ENCODE data around the gene PPP1R12B.
A peak's percentile ranks its signal among the peaks of the same experiment; 100 is the strongest.

The PPP1R12B gene

GRCh38 chr1:202348509-202349205 lies at the start of gene PPP1R12B:
TSS of gene PPP1R12B (plus strand) at chr1:202348699. CDS start at chr1:202348852, 153 bp downstream.
- DNase-seq, result peak; percentile 97

GRCh38 chr1:202302166-202302565 lies 46.3 kb upstream of the PPP1R12B start:
- DNase-seq, result no peak

DNA sequence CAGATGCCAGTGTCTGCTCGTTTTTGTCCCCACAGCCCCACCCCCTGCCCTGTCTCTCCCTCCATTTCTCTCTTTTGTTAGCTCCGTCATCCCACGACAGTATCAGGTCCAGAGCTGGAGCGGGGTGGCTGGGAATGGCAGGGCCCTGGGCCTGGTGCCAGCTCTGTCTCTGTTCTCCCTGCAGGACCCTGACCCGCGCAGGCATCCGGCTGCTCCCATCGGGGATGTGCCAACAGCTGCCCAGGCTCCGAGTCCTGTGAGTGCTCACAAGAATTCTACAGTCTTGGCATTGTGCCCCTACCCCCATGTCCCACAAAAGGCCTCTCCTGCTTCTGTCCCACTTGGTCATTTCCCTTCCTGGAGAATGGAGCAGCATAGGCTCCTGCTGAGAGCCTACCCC lies 44.1 kb upstream of the PPP1R12B start:
- no peak for DNase-seq

DNA sequence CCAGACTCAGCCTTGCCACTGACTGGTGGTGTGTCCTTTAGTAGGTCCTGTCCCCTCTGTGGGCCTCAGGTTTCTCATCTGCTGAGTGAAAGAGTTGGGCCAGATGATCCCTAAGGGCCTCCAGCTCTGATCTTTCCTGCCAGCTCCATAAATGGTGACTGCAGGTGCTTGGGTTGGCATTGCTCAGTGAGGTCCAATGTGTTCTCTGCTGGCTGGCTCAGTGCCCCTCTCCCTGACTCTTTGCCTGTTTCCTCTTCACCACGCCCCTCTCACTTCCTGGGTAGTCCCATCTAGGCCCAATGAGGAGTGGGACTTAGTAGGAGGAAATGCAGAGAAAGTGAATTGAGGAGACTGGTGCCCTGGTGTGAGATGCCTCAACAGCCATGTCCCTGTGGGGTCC lies 43.3 kb upstream of the PPP1R12B start:
- DNase-seq, result no peak

GRCh38 chr1:202306535-202307345 lies 41.8 kb upstream of the PPP1R12B start:
- DNase-seq, result no peak

GRCh38 chr1:202310071-202310725 lies 38.3 kb upstream of the PPP1R12B start:
- DNase-seq, result no peak

GRCh38 chr1:202310746-202311145 lies 37.8 kb upstream of the PPP1R12B start:
- DNase-seq, result no peak

DNA sequence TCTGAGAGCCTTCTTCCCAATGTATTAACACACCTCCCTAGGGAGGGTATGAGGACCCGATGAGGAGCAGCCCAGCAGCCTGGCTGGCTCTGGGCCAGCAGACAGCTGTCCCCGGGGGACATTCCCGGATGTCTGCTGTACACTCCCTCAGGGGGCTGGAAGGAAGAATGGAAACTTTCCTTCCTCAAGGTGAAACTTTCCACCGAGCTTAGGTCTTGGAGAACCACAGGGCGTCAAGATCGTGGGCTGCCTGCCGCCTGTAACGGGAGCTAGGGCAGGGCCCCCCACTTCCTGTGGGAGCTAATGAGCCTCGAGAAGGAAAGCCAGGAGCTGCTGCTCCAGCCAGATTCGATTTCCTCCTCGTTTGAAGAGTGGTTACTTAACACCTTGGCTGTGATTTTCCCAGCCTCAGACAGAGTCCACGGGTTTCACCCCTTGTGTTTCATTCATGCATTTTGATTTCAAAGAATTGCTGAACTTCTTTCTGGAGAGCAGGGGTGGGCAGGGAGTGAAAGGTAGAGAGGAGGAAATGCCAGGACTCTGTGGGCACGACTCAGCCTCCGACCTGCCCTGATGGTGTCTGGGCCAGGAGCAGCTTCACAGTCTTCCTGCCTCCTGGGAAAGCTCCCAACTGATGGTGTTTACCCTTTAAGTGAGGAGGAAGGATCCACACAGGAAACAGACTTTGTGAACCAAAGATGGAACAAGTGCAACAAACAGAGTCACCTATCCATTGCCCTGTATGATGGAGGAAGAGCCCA lies 36.4 kb upstream of the PPP1R12B start:
- no peak for DNase-seq

DNA sequence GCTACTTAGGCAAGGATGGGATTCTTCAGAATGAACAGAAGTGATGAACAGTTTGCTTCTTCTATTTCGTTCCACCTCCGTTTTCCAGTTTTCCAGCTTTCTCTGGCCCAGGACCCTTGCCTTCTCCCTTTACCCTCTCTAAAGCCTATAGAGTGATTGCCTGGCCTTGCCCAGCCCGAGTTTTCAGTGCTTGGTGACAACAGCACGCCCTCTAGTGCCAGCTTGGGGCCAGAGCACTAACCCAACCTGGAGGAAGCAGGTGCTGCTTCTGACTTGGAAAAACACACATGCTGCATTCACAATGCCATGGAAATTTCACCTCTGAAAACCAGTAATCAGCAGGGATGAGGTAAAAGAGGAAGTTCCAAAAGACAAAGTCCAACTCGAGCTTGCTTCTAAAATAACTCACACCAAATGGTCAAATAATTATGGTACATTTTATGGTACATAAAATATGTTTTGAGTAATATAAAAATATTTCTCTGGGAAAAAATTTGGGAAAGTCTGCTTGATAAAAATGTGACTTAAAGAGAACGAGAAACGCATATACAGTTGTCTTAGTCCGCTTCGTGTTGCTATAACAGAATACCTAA lies 32.8 kb upstream of the PPP1R12B start:
- peak; percentile 82 for DNase-seq

- no peak for DNase-seq
Measured at GRCh38 chr1:202316186-202316585, 32.3 kb upstream of the PPP1R12B start.

DNA sequence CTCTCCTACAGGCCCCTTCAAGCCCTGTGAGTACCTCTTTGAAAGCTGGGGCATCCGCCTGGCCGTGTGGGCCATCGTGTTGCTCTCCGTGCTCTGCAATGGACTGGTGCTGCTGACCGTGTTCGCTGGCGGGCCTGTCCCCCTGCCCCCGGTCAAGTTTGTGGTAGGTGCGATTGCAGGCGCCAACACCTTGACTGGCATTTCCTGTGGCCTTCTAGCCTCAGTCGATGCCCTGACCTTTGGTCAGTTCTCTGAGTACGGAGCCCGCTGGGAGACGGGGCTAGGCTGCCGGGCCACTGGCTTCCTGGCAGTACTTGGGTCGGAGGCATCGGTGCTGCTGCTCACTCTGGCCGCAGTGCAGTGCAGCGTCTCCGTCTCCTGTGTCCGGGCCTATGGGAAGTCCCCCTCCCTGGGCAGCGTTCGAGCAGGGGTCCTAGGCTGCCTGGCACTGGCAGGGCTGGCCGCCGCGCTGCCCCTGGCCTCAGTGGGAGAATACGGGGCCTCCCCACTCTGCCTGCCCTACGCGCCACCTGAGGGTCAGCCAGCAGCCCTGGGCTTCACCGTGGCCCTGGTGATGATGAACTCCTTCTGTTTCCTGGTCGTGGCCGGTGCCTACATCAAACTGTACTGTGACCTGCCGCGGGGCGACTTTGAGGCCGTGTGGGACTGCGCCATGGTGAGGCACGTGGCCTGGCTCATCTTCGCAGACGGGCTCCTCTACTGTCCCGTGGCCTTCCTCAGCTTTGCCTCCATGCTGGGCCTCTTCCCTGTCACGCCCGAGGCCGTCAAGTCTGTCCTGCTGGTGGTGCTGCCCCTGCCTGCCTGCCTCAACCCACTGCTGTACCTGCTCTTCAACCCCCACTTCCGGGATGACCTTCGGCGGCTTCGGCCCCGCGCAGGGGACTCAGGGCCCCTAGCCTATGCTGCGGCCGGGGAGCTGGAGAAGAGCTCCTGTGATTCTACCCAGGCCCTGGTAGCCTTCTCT lies 30.3 kb upstream of the PPP1R12B start:
- DNase-seq, result no peak

- DNase-seq, result no peak
Measured at GRCh38 chr1:202319381-202320080, 29.0 kb upstream of the PPP1R12B start.

DNA sequence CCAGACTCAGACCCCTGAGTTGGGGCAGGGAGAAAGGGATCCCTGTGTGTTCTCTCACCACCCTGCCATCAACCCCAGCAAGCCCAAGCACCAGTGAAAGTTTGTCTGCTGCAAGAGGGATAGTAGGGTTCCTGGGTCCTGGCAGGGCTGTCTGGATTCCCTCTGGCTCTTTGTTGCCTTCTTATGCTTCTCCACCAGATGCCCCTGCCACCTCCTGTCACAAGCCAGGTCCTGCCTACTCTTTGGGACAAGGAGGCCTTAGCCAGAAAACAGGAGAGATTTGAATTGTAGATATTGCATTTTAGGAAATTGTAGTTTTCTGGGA lies 28.5 kb upstream of the PPP1R12B start:
- no peak for DNase-seq

DNA sequence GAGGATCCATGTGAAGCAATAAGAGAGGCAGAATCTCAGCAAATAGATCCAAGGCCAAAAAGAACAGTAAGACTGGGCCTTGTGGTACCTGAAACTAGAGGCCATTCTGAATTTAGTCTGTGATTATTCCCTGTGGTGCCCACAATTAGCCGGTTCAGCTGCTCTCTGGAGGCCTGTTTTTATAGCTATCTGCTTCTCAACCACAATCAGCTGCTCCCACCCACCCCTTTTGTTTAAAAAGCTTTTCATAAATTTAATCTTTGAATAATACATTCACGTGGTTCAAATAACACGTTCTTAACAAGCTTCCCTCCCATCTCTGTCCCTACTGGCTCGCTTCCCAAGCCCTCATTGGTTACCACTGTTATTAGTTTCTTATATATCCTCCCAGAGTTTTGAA lies 24.8 kb upstream of the PPP1R12B start:
- DNase-seq, result no peak

DNA sequence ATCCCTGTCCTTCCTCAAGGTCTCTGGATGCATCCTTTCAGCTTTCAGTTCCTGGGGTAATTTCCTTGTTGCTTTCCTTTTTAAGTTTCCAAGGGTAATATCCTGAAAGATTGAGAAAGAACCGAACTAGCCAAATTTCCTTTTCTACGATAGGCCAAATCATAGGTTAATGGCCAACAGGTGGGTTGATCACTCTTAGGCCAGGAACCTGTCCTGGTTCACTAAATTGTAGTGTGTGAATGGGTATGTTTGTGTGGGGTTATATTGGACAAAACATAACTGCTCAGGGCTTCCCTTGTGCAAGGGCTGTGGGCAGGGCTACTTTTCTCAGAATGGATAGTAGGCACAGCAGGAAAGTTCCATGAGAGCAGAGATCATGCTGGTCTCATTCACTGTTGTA lies 23.9 kb upstream of the PPP1R12B start:
- DNase-seq, result no peak

DNA sequence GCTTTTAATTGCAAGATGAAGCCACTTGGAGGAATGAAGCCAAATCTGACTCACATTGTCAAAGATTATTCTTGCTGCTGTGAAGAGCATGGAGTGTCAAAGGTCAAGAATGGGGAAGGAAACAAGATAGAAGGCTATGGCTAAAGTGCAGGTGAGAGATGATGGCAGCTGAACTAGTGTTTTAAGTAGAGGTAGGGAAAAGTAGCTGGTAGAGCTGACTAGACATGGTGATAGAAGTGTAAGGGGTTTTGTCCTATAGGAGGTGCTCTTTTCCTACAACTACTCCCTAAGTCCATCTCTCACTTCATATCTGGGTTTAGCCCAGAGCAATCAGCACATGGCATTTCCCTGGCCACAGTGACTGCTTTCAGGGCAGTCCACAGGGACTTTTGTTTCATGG lies 18.6 kb upstream of the PPP1R12B start:
- no peak for DNase-seq

DNA sequence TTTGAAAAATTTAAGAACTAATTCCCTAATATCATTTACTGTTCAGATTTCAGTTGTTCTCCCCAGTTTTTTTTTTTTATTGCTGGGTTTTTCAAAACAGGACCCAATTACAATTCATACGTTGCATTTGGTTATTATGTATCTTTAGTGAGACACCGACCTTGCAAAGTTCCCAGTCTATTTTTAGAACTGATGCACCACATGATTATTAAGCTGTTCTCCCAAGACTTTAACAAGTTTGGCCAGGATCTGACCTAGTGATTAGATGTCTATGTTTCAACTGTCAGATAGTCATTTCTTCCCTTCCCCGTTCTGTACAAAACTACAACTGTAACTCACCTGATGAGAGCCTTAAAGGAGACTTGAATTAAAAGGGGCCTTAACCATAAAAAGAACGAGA lies 14.6 kb upstream of the PPP1R12B start:
- no peak for DNase-seq

- DNase-seq, result no peak
Measured at GRCh38 chr1:202343652-202344349, 4.7 kb upstream of the PPP1R12B start.

GRCh38 chr1:202348005-202348508 lies 442 bp upstream of the PPP1R12B start:
- no peak for DNase-seq
